ENCODE data around the gene TNFRSF1A. TPM values are rescaled to one million over a fixed set of nuclear protein-coding genes. Genes with fewer than 3 reads are reported as not detected.

The TNFRSF1A gene
- total RNA-seq, 1 donor from 2014 or later, result 14.8 TPM

GRCh38 chr12:6374028-6374785 is 32.3 kb upstream of the TNFRSF1A start:
- no peak for DNase-seq

GRCh38 chr12:6373022-6373787 is 31.3 kb upstream of the TNFRSF1A start:
- DNase-seq, result no peak

GRCh38 chr12:6372403-6373003 is 30.6 kb upstream of the TNFRSF1A start:
- no peak for DNase-seq

- no peak for DNase-seq
Observed at GRCh38 chr12:6370994-6371754, 29.3 kb upstream of the TNFRSF1A start.

- DNase-seq, result no peak
Observed at GRCh38 chr12:6370576-6370935, 28.7 kb upstream of the TNFRSF1A start.

- no peak for DNase-seq
Observed at GRCh38 chr12:6369916-6370575, 28.2 kb upstream of the TNFRSF1A start.

- no peak for DNase-seq
Observed at GRCh38 chr12:6368906-6369525, 27.1 kb upstream of the TNFRSF1A start.

- no peak for DNase-seq
Observed at GRCh38 chr12:6367969-6368892, 26.4 kb upstream of the TNFRSF1A start.

GRCh38 chr12:6367065-6367968 is 25.4 kb upstream of the TNFRSF1A start:
- DNase-seq, result no peak

GRCh38 chr12:6364044-6364374 is 22.1 kb upstream of the TNFRSF1A start:
- DNase-seq, result no peak

GRCh38 chr12:6363330-6364043 is 21.6 kb upstream of the TNFRSF1A start:
- no peak for DNase-seq

GRCh38 chr12:6363010-6363329 is 21.1 kb upstream of the TNFRSF1A start:
- DNase-seq, result no peak

- DNase-seq, result no peak
Observed at GRCh38 chr12:6362403-6362802, 20.5 kb upstream of the TNFRSF1A start.

- DNase-seq, result no peak
Observed at GRCh38 chr12:6361834-6362233, 20.0 kb upstream of the TNFRSF1A start.

GRCh38 chr12:6360578-6361490 is 19.0 kb upstream of the TNFRSF1A start:
- no peak for DNase-seq

- no peak for DNase-seq
Observed at GRCh38 chr12:6360080-6360571, 18.2 kb upstream of the TNFRSF1A start.

GRCh38 chr12:6358881-6359280 is 17.0 kb upstream of the TNFRSF1A start:
- DNase-seq, result no peak

GRCh38 chr12:6356374-6356820 is 14.5 kb upstream of the TNFRSF1A start:
- no peak for DNase-seq

Data from occipital lobe (tissue), 2 donors.